ENCODE data around the gene FAM83F. TPM values are rescaled to one million over a fixed set of nuclear protein-coding genes. Genes with fewer than 3 reads are reported as not detected.
"Not testable (repeated sequence)": the region's sequence is repeated elsewhere in the genome, so short reads cannot be mapped to it uniquely, and the experiment has no call there.

FAM83F gene
- total RNA-seq, 1 donor from 2014 or later, result 1.4 TPM

DNA sequence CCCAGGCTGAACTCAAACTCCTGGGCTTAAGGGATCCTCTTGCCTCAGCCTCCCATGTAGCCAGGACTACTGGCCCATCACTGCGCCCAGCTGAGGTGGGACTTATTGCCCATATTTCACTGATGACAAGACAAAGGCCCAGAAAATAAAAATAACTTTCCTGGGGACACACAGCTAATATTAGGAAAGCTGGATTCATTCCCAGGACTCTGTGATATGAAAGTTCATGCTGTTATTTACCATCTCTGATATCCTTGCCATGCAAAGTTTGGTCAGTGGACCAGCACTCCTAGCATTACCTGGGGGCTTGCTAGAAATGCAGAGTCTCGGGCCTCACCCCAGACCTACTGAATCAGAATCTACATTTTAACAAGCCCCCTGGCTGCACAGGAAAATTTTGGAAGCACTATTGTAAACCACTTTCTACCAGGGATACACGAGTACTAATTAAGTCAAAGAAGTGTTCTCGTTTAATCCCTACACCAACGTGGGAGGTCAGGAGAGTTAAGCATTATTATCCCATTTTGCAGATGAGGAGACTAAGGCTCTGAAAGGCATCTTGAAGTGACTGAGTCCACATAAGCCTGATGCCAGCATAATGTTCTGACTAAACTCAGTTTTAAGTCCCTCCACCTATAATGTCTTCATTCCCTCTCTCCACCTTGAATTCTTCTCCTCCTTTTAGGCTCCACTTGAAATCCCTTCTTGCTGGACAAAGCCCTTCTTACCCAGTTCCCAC lies 2.5 kb upstream of the FAM83F start:
- no peaks in the 10 kb centered on the region for H3K9me3 ChIP-seq
- no peak for ATAC-seq
- DNase-seq, result no peak

DNA sequence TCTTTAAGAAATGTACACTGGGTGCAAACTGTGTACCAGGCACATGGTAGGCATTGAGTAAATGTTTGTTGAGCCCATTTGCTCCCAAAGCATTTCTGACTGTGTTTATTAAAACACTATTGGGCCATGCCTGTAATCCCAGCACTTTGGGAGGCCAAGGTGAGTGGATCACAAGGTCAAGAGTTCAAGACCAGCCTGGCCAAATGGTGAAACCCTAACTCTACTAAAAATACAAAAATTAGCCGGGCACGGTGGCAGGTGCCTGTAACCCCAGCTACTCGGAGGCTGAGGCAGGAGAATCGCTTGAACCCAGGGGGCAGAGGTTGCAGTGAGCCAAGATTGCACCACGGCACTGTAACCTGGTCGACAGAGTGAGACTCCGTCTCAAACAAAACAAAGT lies 1.9 kb upstream of the FAM83F start:
- DNase-seq; H3K9me3 ChIP-seq; intact Hi-C loops (cut with DNase I); H3K36me3 ChIP-seq; H3K27ac ChIP-seq; H3K4me1 ChIP-seq; H3K4me3 ChIP-seq; ATAC-seq: not testable (repeated sequence)
- H3K27me3 ChIP-seq (ENCODE audit: low read depth), result peaks cover 45% of the 10 kb centered on the region

More for the DNA sequence above, 2.5 kb upstream of the FAM83F start:
- Histone ChIP-seq H3K4me1 (peaks cover 4% of the 10 kb centered on the region), H3K27ac (no peak overlapping the region), H3K36me3 (no peaks in the 10 kb centered on the region), H3K27me3 (ENCODE audit: low read depth) (peaks cover 45% of the 10 kb centered on the region), H3K4me3 (no peak overlapping the region)
- TF ChIP-seq, protein P1, sequence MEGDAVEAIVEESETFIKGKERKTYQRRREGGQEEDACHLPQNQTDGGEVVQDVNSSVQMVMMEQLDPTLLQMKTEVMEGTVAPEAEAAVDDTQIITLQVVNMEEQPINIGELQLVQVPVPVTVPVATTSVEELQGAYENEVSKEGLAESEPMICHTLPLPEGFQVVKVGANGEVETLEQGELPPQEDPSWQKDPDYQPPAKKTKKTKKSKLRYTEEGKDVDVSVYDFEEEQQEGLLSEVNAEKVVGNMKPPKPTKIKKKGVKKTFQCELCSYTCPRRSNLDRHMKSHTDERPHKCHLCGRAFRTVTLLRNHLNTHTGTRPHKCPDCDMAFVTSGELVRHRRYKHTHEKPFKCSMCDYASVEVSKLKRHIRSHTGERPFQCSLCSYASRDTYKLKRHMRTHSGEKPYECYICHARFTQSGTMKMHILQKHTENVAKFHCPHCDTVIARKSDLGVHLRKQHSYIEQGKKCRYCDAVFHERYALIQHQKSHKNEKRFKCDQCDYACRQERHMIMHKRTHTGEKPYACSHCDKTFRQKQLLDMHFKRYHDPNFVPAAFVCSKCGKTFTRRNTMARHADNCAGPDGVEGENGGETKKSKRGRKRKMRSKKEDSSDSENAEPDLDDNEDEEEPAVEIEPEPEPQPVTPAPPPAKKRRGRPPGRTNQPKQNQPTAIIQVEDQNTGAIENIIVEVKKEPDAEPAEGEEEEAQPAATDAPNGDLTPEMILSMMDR (IDR thresholded peaks at IDR 0.05), result no peak
- intact Hi-C loops (cut with DNase I), result no loop called here

DNA sequence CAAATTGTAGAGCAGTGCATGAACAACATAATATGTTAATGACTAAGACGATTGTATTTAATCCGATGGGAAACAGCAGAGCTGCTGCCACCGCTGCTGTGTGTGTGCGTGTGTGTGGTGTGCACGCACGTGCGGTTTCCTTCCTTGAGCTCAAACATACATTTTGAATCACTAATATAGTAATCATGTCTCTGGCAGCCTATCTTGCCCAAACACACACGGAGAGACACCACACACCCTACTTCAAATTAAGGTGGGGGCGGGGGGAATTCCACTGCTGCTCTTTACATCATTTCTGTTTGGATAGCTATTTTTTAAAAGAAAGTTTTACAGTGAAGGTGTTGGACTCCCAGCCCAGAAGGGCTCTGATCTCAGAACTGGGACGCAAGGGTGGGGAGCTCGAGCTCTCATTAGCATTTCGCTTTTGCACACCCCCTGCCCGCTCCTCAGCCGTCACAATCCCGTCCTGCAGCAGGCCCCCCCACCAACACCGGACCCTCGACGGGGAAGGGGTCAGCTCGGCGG lies 651 bp upstream of the FAM83F start:
- Histone ChIP-seq H3K4me1 (peaks cover 4% of the 10 kb centered on the region), H3K27me3 (ENCODE audit: low read depth) (peaks cover 51% of the 10 kb centered on the region), H3K36me3 (no peaks in the 10 kb centered on the region), H3K9me3 (no peaks in the 10 kb centered on the region), H3K4me3 (no peak overlapping the region), H3K27ac (no peak overlapping the region)
- DNase-seq (no peak), ATAC-seq (no peak)
- intact Hi-C loops (cut with DNase I), result no loop called here
- TF ChIP-seq, protein P1 (IDR thresholded peaks at IDR 0.05), result no peak

DNA sequence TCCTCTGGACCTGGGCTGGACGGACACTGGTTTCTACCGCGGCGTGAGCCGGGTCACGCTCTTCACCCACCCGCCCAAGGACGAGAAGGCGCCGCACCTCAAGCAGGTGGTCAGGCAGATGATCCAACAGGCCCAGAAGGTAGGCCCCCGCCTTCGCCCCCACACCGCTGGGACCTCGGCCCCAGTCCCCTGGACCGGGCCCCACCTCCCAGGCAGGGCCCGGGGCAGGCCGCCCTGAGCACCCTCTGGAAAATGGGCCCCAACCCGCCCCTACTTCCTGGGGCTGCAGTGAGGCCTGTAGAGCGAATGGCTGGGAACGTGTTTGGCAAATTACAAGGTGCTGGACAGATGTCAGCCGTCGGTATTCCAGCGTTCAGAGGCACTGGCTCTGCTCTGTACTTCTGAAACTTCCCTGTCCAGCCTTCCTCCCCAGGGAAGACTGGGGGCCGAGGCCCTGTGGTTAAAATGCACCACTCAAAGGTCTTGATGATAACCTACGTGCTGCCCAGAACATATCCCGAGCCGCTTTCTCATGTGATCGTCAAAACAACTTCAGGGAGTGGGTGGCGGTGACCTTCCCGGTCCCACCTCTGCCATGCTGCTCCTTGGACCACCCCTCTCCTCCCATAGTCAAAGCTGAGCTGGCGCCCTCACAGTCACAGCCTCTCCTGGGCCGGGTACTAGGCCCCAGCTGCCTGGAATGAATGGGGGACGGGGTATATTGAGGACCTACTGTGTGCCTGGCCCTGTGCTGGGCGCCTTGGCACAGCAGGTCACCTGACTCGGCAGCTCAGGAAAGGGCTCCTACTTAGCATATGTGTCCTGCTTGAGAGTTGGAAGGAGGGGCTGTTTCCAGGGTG lies 869 bp downstream of the FAM83F start:
- TF ChIP-seq, protein P1 (IDR thresholded peaks at IDR 0.05), result no peak
- peak; percentile 5 to 22 for ATAC-seq
- peaks cover 53% of the 10 kb centered on the region for H3K27me3 ChIP-seq (ENCODE audit: low read depth)
- no peak overlapping the region for H3K27ac ChIP-seq
- intact Hi-C loops (cut with DNase I), result no loop called here
- peaks cover 4% of the 10 kb centered on the region for H3K4me1 ChIP-seq
- no peak for DNase-seq
- no peaks in the 10 kb centered on the region for H3K9me3 ChIP-seq
- H3K4me3 ChIP-seq, result peak overlapping the region; percentile 43
- H3K36me3 ChIP-seq, result no peaks in the 10 kb centered on the region

DNA sequence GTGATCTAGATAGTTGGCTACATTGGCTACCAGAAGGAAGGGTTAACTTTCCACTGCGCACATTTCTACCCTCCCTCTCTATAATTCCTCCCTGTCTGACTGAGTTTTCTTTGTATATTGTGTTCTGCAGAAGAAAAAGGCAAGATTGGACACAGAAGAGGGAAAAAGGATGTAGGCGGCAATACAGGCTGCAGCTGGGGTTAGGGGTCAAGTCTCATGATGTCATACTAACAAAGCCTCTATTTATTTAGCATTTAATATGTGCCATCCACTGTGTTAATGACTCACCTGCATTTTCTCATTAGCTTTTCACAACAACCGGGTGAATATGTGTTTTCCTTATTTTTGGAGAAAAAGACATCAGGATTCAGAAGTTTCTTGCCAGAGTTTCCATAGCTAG lies 2.0 kb downstream of the FAM83F start:
- no peak for ATAC-seq
- DNase-seq, result no peak
- Histone ChIP-seq H3K4me3 (no peak overlapping the region), H3K27ac (no peak overlapping the region), H3K27me3 (ENCODE audit: low read depth) (peaks cover 53% of the 10 kb centered on the region), H3K9me3 (no peaks in the 10 kb centered on the region), H3K36me3 (no peaks in the 10 kb centered on the region), H3K4me1 (peaks cover 4% of the 10 kb centered on the region)
- intact Hi-C loops (cut with DNase I), result no loop called here
- TF ChIP-seq, protein P1 (IDR thresholded peaks at IDR 0.05), result no peak
